Measurements from ENCODE around the gene FCGBP. TPM values are rescaled to one million over a fixed set of nuclear protein-coding genes. Genes with fewer than 3 reads are reported as not detected.

Gene FCGBP
- total and polyA plus RNA-seq, 2 of the 4 experiments (the other 2 are of a cell fraction) = under 0.01 to 0.03 TPM

GRCh38 chr19:39968789-39969188 lies 34.4 kb upstream of the FCGBP start:
- intact Hi-C loops (cut with micrococcal nuclease) = no loop called here
- no peak overlapping the region for H3K4me3 ChIP-seq (ENCODE audit: insufficient read depth, low read depth, low read length)
- WGBS, 2 experiments (ENCODE audit: extremely low coverage in 2 of 2, insufficient read length in 1 of 2) = 99% methylated on average over 12 of the region's 15 CpGs; no CpG with 5 or more reads in 1 of the 2 experiments
- H4K91ac ChIP-seq (ENCODE audit: insufficient read depth, low read depth, low read length) = no peak overlapping the region
- peaks cover 11% of the 10 kb centered on the region for H3K36me3 ChIP-seq (ENCODE audit: control insufficient read depth, insufficient read depth, low read length)
- dilution Hi-C loops (cut with HindIII; ENCODE audit: low sequenced_read_pairs, unreplicated experiment) = no loop called here
- no TSS peak for BruUV-seq (replicated peaks)
- H2BK5ac ChIP-seq (ENCODE audit: low read depth, low read length, poor library complexity, severe bottlenecking) = no peak overlapping the region
- H3K9ac ChIP-seq (ENCODE audit: low read depth, low read length) = no peak overlapping the region
- peaks cover 2% of the 10 kb centered on the region; the same call in 1 of the 2 replicates for H3K4me1 ChIP-seq (ENCODE audit: control insufficient read depth, insufficient read depth, low read length)
- H2BK120ac ChIP-seq (ENCODE audit: low read depth, low read length) = no peak overlapping the region
- peaks cover 13 to 29% of the 10 kb centered on the region in 2 experiments for H3K79me1 ChIP-seq (ENCODE audit: low read depth in 1 of 2, low read length in 2 of 2)
- DNase-seq = no peak
- H2BK20ac ChIP-seq (ENCODE audit: low read depth, low read length) = no peak overlapping the region
- no peak overlapping the region for H3K18ac ChIP-seq (ENCODE audit: low read depth, low read length)
- ChIA-PET CTCF (no interaction called here), POLR2A (ENCODE audit: unreplicated experiment) (no interaction called here)
- no peak overlapping the region for H2AK9ac ChIP-seq (replicated peaks; ENCODE audit: low read depth, low read length, poor library complexity)
- H2AFZ ChIP-seq (replicated peaks; ENCODE audit: low read length, poor library complexity) = no peak overlapping the region
- no peak overlapping the region for H3K27ac ChIP-seq (ENCODE audit: insufficient read depth, low read length)
- H3K27me3 ChIP-seq (ENCODE audit: control insufficient read depth, insufficient read depth, low read length) = no peaks in the 10 kb centered on the region
- no peak overlapping the region for H3K4me2 ChIP-seq (ENCODE audit: low read depth, low read length)
- in situ Hi-C loops (cut with MboI; ENCODE audit: low sequenced_read_pairs) = loop anchor here (5.0 kb wide), 1 partner anchor 176 kb away; no protein-coding TSS in a partner anchor
- H3K23ac ChIP-seq (ENCODE audit: low read depth, low read length) = no peak overlapping the region
- no peak overlapping the region for H3K4ac ChIP-seq (ENCODE audit: low read depth, low read length)
- no peak overlapping the region for H2AK5ac ChIP-seq (ENCODE audit: low read depth, low read length)
- H3K56ac ChIP-seq (ENCODE audit: extremely low read depth, insufficient read depth, low read length) = no peak overlapping the region
- no peak overlapping the region for H4K8ac ChIP-seq (ENCODE audit: low read depth in 2 of 2, low read length in 2 of 2)
- TF ChIP-seq BHLHE40 (IDR thresholded peaks at IDR 0.05; ENCODE audit: low read depth, low read length) (no peak), NFE2L2 (IDR thresholded peaks at IDR 0.05; ENCODE audit: low read depth, low read length) (no peak), RAD21 (IDR thresholded peaks at IDR 0.05; ENCODE audit: low read length) (no peak), POLR2A (IDR thresholded peaks at IDR 0.05; ENCODE audit: low read depth, low read length) (no peak), CTCF (conservative IDR thresholded peaks at IDR 0.05; ENCODE audit: low read depth, low read length) (no peak), USF2 (IDR thresholded peaks at IDR 0.05; ENCODE audit: low read depth, low read length) (no peak), SMC3 (IDR thresholded peaks at IDR 0.05; ENCODE audit: low read depth, low read length) (no peak), CHD1 (IDR thresholded peaks at IDR 0.05; ENCODE audit: low read depth, low read length) (no peak), MAZ (IDR thresholded peaks at IDR 0.05; ENCODE audit: borderline replicate concordance, low read depth, low read length) (no peak), ELK1 (IDR thresholded peaks at IDR 0.05; ENCODE audit: borderline replicate concordance, low read depth, low read length) (no peak), RCOR1 (IDR thresholded peaks at IDR 0.05; ENCODE audit: insufficient replicate concordance, low read length) (no peak), MAFK (IDR thresholded peaks at IDR 0.05; ENCODE audit: low read depth, low read length) (no peak), RFX5 (IDR thresholded peaks at IDR 0.05; ENCODE audit: low read depth, low read length) (no peak), FOS (IDR thresholded peaks at IDR 0.05; ENCODE audit: low read depth, low read length) (no peak), CEBPB (IDR thresholded peaks at IDR 0.05; ENCODE audit: low read depth, low read length) (no peak), MXI1 (IDR thresholded peaks at IDR 0.05; ENCODE audit: borderline replicate concordance, low read depth, low read length) (no peak)
- ATAC-seq (ENCODE audit: low read depth) = no peak
- no peak overlapping the region for H3K14ac ChIP-seq (replicated peaks; ENCODE audit: low read depth, low read length)
- H2BK15ac ChIP-seq (ENCODE audit: low read depth, low read length) = no peak overlapping the region
- peaks cover 4% of the 10 kb centered on the region; the same call in 1 of the 2 replicates for H4K20me1 ChIP-seq (ENCODE audit: insufficient read depth, low read length)
- no peaks in the 10 kb centered on the region for H3K9me1 ChIP-seq (ENCODE audit: insufficient read depth, low read length)
- H3K9me3 ChIP-seq (ENCODE audit: control insufficient read depth, insufficient read depth, low read length) = no peaks in the 10 kb centered on the region
- H4K5ac ChIP-seq (ENCODE audit: low read depth, low read length) = no peak overlapping the region

All from IMR-90 (cell line).